MM.1S (cell line): Measurements from ENCODE around the gene HIVEP1.

Source experiments
- DNase-seq: peaks from one replicate; pipeline ENCODE4 v3.0.0-alpha.2; 2015
- H2AFZ ChIP-seq: fragments of 300-600 bp; sonication (generic); 2 replicates; pipeline ENCODE4 v1.6.0; 2016; ENCODE audit warnings: antibody characterized with exemption, low read length
- H3F3A ChIP-seq: fragments of 300-600 bp; sonication (generic); 2 replicates; pipeline ENCODE4 v1.6.1; 2016; ENCODE audit warnings: mild to moderate bottlenecking, antibody characterized with exemption, low read length, moderate library complexity, mixed read lengths; ENCODE audit not compliant: insufficient read depth
- H3K27ac ChIP-seq: fragments of 300-600 bp; sonication (generic); 2 replicates; pipeline ENCODE4 v1.5.1; 2016; ENCODE audit warnings: mild to moderate bottlenecking, low read length
- H3K27me3 ChIP-seq: fragments of 300-600 bp; sonication (generic); replicated peaks from 2 replicates; pipeline ENCODE4 v1.6.0; 2016; ENCODE audit warnings: low read length; ENCODE audit not compliant: insufficient read depth
- H3K36me3 ChIP-seq: fragments of 300-600 bp; sonication (generic); replicated peaks from 2 replicates; pipeline ENCODE4 v1.6.1; 2016; ENCODE audit warnings: mild to moderate bottlenecking, low read length, mixed read lengths; ENCODE audit not compliant: insufficient read depth
- H3K4me1 ChIP-seq: fragments of 300-600 bp; sonication (generic); 2 replicates; pipeline ENCODE4 v1.6.1; 2016; ENCODE audit warnings: low read length, mixed read lengths
- H3K4me2 ChIP-seq: fragments of 300-600 bp; sonication (generic); 2 replicates; pipeline ENCODE4 v1.6.0; 2016; ENCODE audit warnings: low read depth, low read length
- H3K4me3 ChIP-seq: fragments of 300-600 bp; sonication (generic); 2 replicates; pipeline ENCODE4 v1.5.1; 2016; ENCODE audit warnings: low read length, mixed read lengths
- H3K79me2 ChIP-seq: fragments of 300-600 bp; sonication (generic); 2 replicates; pipeline ENCODE4 v1.6.1; 2016; ENCODE audit warnings: mixed run types, low read length, mixed read lengths
- H3K9ac ChIP-seq: fragments of 300-600 bp; sonication (generic); 2 replicates; pipeline ENCODE4 v1.6.1; 2016; ENCODE audit warnings: low read length, mixed read lengths
- H3K9me2 ChIP-seq: fragments of 300-600 bp; sonication (generic); replicated peaks from 2 replicates; pipeline ENCODE4 v1.6.1; 2016; ENCODE audit warnings: mild to moderate bottlenecking, low read length, mixed read lengths; ENCODE audit not compliant: insufficient read depth
- H3K9me3 ChIP-seq: fragments of 300-600 bp; sonication (generic); replicated peaks from 2 replicates; pipeline ENCODE4 v1.6.1; 2016; ENCODE audit warnings: mild to moderate bottlenecking, low read length, mixed read lengths; ENCODE audit not compliant: insufficient read depth
- H4K20me1 ChIP-seq: fragments of 300-600 bp; sonication (generic); 2 replicates; pipeline ENCODE4 v1.6.1; 2016; ENCODE audit warnings: mild to moderate bottlenecking, low read length, moderate library complexity, mixed read lengths; ENCODE audit not compliant: insufficient read depth
- CTCF ChIP-seq: fragments of 300-600 bp; sonication (generic); IDR thresholded peaks from 2 replicates; pipeline ENCODE4 v1.5.1; 2016; ENCODE audit warnings: antibody characterized with exemption, low read length, mixed read lengths
- EZH2 ChIP-seq: fragments of 300-600 bp; sonication (generic); optimal IDR thresholded peaks from 2 replicates; pipeline ENCODE3; 2017; ENCODE audit warnings: low read depth, mild to moderate bottlenecking, antibody characterized with exemption, low read length, mixed read lengths
- EZH2phosphoT487 ChIP-seq: fragments of 300-600 bp; sonication (generic); IDR thresholded peaks from 2 replicates; pipeline ENCODE4 v1.6.1; 2018; ENCODE audit warnings: antibody characterized with exemption, low read length

Gene HIVEP1

GRCh38 chr6:12137480-12137879, 125.4 kb downstream of the HIVEP1 start:
- H3K4me1 ChIP-seq = peaks cover 12% of the 10 kb centered on the region; the same call in 1 of the 2 replicates
- H3K36me3 ChIP-seq = no peaks in the 10 kb centered on the region; the same call in 1 of the 2 replicates
- H3K4me2 ChIP-seq = no peak overlapping the region
- no peaks in the 10 kb centered on the region for H3F3A ChIP-seq
- H3K9me3 ChIP-seq = no peaks in the 10 kb centered on the region
- H3K4me3 ChIP-seq = no peak overlapping the region
- TF ChIP-seq CTCF (no peak), EZH2phosphoT487 (no peak), EZH2 (no peak)
- no peak overlapping the region for H3K9ac ChIP-seq
- H3K27me3 ChIP-seq = no peaks in the 10 kb centered on the region
- H3K27ac ChIP-seq = no peak overlapping the region
- H3K9me2 ChIP-seq = no peaks in the 10 kb centered on the region
- no peak for DNase-seq
- H3K79me2 ChIP-seq = no peaks in the 10 kb centered on the region
- no peaks in the 10 kb centered on the region for H4K20me1 ChIP-seq
- no peak overlapping the region for H2AFZ ChIP-seq

GRCh38 chr6:12138381-12138780, 126.3 kb downstream of the HIVEP1 start:
- H3K27me3 ChIP-seq = no peaks in the 10 kb centered on the region
- peaks cover 10% of the 10 kb centered on the region; the same call in 1 of the 2 replicates for H3K4me1 ChIP-seq
- H3K9ac ChIP-seq = no peak overlapping the region
- no peak for DNase-seq
- H3F3A ChIP-seq = no peaks in the 10 kb centered on the region
- no peak overlapping the region for H2AFZ ChIP-seq
- H3K36me3 ChIP-seq = no peaks in the 10 kb centered on the region; the same call in 1 of the 2 replicates
- TF ChIP-seq EZH2 (no peak), CTCF (no peak)
- no peak overlapping the region for H3K27ac ChIP-seq
- no peaks in the 10 kb centered on the region for H3K9me3 ChIP-seq
- no peak overlapping the region for H3K4me3 ChIP-seq
- no peak overlapping the region for H3K4me2 ChIP-seq
- no peaks in the 10 kb centered on the region for H3K9me2 ChIP-seq
- H3K79me2 ChIP-seq = no peaks in the 10 kb centered on the region
- no peaks in the 10 kb centered on the region for H4K20me1 ChIP-seq

- Histone ChIP-seq H3K4me2 (no peak overlapping the region), H3K4me3 (no peak overlapping the region), H3K36me3 (no peaks in the 10 kb centered on the region; the same call in 1 of the 2 replicates), H3K27ac (no peak overlapping the region), H3K4me1 (peaks cover 10% of the 10 kb centered on the region; the same call in 1 of the 2 replicates), H3K9ac (no peak overlapping the region), H3K9me2 (no peaks in the 10 kb centered on the region), H3F3A (no peaks in the 10 kb centered on the region), H4K20me1 (no peaks in the 10 kb centered on the region), H3K9me3 (no peaks in the 10 kb centered on the region), H2AFZ (no peak overlapping the region), H3K79me2 (no peaks in the 10 kb centered on the region), H3K27me3 (no peaks in the 10 kb centered on the region)
- no peak for DNase-seq
- TF ChIP-seq EZH2phosphoT487 (no peak), CTCF (no peak), EZH2 (no peak)
Observed at GRCh38 chr6:12138936-12139335, 126.8 kb downstream of the HIVEP1 start.
